ENCODE measurements around the gene SNX17. TPM values are rescaled to one million over a fixed set of nuclear protein-coding genes. Genes with fewer than 3 reads are reported as not detected.

The SNX17 gene
- total RNA-seq, 5 donors from 2014 or later (not counting 1 experiment from before 2014, with no cell fraction given): 77.9 to 130 (median 121) TPM

GRCh38 chr2:27323596-27324285 lies 46.7 kb upstream of the SNX17 start:
- peaks cover 10 to 16% of the 10 kb centered on the region in 2 experiments for H3K4me1 ChIP-seq (ENCODE audit: control insufficient read depth in 1 of 2, extremely low read depth in 1 of 2, insufficient read depth in 2 of 2, low read length in 2 of 2)
- Mint-ChIP-seq H3K27ac (peak overlapping the region; percentile 96 to 97), H3K4me3 (peak overlapping the region; percentile 97 to 99 (median 98)), H3K27me3 (no peaks in the 10 kb centered on the region), H3K9me3 (no peaks in the 10 kb centered on the region), H3K36me3 (peaks cover 31% of the 10 kb centered on the region), H3K4me1 (peaks cover 20 to 32% (median 20%) of the 10 kb centered on the region in 3 donors)
- H3K27me3 ChIP-seq (replicated peaks in 1 of 2; ENCODE audit: control insufficient read depth in 2 of 2, extremely low read depth in 1 of 2, insufficient read depth in 2 of 2, low read length in 1 of 2): no peaks in the 10 kb centered on the region
- POLR2A ChIA-PET: interaction anchor here (0.5 to 1.6 kb wide), 2 partner anchors 19 to 97 kb away, joined by 3 to 4 read pairs; no protein-coding TSS in a partner anchor
- H3K36me3 ChIP-seq (ENCODE audit: control insufficient read depth in 2 of 2, extremely low read depth in 1 of 2, insufficient read depth in 1 of 2, low read length in 1 of 2): peaks cover 4 to 24% of the 10 kb centered on the region in 2 donors
- peak in 3 of 4 experiments; percentile 2 to 7 (median 2) for ATAC-seq (replicated peaks in 1 of 4)
- no peak for DNase-seq
- peak overlapping the region; percentile 93 for H3K27ac ChIP-seq (ENCODE audit: low read length)
- no CpG with 5 or more reads among the region's 5 CpGs for WGBS (ENCODE audit: insufficient coverage)
- no peaks in the 10 kb centered on the region for H3K9me3 ChIP-seq
- CTCF ChIA-PET: interaction anchor here in 1 of 2 donors (0.6 to 0.7 kb wide), 2 partner anchors 21 to 36 kb away, joined by 5 read pairs; no protein-coding TSS in a partner anchor
- peak overlapping the region; percentile 82 to 87 for H3K4me3 ChIP-seq (ENCODE audit: control insufficient read depth in 1 of 2, extremely low read depth in 1 of 2, low read length in 1 of 2)

DNA sequence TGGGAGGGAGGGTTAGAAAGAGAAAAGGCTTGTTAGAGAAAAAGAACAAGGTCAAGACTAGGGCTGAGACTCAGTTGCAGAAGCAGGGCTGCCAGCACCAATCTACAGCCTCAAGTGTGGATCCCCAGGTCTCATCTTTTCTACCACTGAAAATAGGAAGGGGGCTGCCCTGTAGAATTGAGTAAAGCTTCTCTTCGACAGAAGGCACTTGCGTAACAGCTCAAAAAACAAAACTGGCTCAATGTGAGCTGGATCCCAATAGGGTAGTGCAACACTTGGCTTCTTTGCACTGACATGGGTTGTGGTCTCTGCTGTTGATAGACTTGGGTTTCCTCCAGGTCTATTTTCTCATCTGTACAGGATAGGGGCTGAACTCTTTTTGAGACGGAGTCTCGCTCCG lies 45.7 kb upstream of the SNX17 start:
- peak overlapping the region; percentile 4 to 11 for H3K27ac Mint-ChIP-seq
- no peaks in the 10 kb centered on the region for H3K27me3 ChIP-seq (replicated peaks in 1 of 2; ENCODE audit: control insufficient read depth in 2 of 2, extremely low read depth in 1 of 2, insufficient read depth in 2 of 2, low read length in 1 of 2)
- ChIA-PET POLR2A (no interaction called here), CTCF (no interaction called here)
- peaks cover 20 to 32% (median 20%) of the 10 kb centered on the region in 3 donors for H3K4me1 Mint-ChIP-seq
- DNase-seq (no peak), ATAC-seq (replicated peaks in 1 of 4) (no peak)
- no peak overlapping the region for H3K27ac ChIP-seq (ENCODE audit: low read length)
- WGBS (ENCODE audit: insufficient coverage): 100% methylated on average over 3 of the region's 5 CpGs
- H3K4me3 Mint-ChIP-seq: peak overlapping the region; percentile 6 to 98 (median 57)
- peaks cover 10 to 16% of the 10 kb centered on the region in 2 experiments for H3K4me1 ChIP-seq (ENCODE audit: control insufficient read depth in 1 of 2, extremely low read depth in 1 of 2, insufficient read depth in 2 of 2, low read length in 2 of 2)
- H3K36me3 ChIP-seq (ENCODE audit: control insufficient read depth in 2 of 2, extremely low read depth in 1 of 2, insufficient read depth in 1 of 2, low read length in 1 of 2): peaks cover 4 to 33% of the 10 kb centered on the region in 2 donors
- no peaks in the 10 kb centered on the region for H3K27me3 Mint-ChIP-seq
- H3K36me3 Mint-ChIP-seq: peaks cover 35% of the 10 kb centered on the region
- no peaks in the 10 kb centered on the region for H3K9me3 ChIP-seq
- H3K4me3 ChIP-seq (ENCODE audit: control insufficient read depth in 1 of 2, extremely low read depth in 1 of 2, low read length in 1 of 2): no peak overlapping the region
- no peaks in the 10 kb centered on the region for H3K9me3 Mint-ChIP-seq

DNA sequence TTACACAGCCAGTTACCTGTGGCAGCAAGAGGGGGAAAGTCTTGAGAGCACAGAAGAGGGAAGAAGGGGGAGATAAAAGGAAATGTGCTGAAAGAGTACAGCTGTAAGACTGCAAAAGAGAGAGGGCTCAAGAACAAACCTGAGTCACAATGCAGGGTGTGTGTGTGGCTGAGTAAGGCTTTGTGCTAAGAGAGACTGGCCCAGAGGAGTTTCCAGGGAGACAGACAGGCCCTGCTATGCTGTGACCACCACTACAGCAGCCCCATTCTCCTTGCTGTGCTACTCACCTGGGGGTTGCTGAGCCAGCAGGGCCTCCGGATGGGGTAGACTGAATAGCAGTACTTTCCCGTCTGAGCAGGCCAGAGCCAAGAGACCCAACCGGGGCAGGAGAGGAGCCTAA lies 35.1 kb upstream of the SNX17 start:
- Mint-ChIP-seq H3K9me3 (no peaks in the 10 kb centered on the region), H3K27me3 (no peaks in the 10 kb centered on the region), H3K36me3 (peaks cover 36% of the 10 kb centered on the region), H3K4me1 (no peaks in the 10 kb centered on the region), H3K27ac (no peak overlapping the region), H3K4me3 (no peak overlapping the region)
- WGBS (ENCODE audit: insufficient coverage): no CpG with 5 or more reads among the region's 3 CpGs
- no peak overlapping the region for H3K4me3 ChIP-seq (ENCODE audit: control insufficient read depth in 1 of 2, extremely low read depth in 1 of 2, low read length in 1 of 2)
- no peaks in the 10 kb centered on the region for H3K4me1 ChIP-seq (ENCODE audit: control insufficient read depth in 1 of 2, extremely low read depth in 1 of 2, insufficient read depth in 2 of 2, low read length in 2 of 2)
- ChIA-PET POLR2A (no interaction called here), CTCF (no interaction called here)
- H3K36me3 ChIP-seq (ENCODE audit: control insufficient read depth in 2 of 2, extremely low read depth in 1 of 2, insufficient read depth in 1 of 2, low read length in 1 of 2): peaks cover 17 to 66% of the 10 kb centered on the region in 2 donors
- ATAC-seq (replicated peaks in 1 of 4): no peak
- no peak for DNase-seq
- no peaks in the 10 kb centered on the region for H3K9me3 ChIP-seq
- no peak overlapping the region for H3K27ac ChIP-seq (ENCODE audit: low read length)
- H3K27me3 ChIP-seq (replicated peaks in 1 of 2; ENCODE audit: control insufficient read depth in 2 of 2, extremely low read depth in 1 of 2, insufficient read depth in 2 of 2, low read length in 1 of 2): no peaks in the 10 kb centered on the region

DNA sequence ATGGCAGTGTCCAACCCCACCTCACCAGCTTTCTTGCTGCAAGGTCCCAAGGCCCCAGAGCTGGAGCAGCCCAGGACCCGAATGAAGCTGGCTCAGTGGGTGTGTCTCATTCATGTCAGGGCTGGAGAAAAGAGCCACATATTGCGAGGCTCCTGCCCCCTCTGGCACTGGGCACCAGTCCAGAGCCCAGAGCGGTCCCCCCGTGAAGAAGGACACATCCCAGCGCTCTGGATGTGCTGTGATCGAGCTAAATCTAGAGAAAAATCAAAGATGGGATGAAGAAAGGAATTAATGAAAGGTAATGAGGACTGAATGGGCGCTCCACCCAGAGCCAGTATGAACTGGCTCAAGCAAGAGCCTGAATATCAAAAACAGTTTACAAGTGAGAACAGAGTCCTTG lies 34.2 kb upstream of the SNX17 start:
- no peaks in the 10 kb centered on the region for H3K9me3 Mint-ChIP-seq
- Histone ChIP-seq H3K4me3 (ENCODE audit: control insufficient read depth in 1 of 2, extremely low read depth in 1 of 2, low read length in 1 of 2) (no peak overlapping the region), H3K4me1 (ENCODE audit: control insufficient read depth in 1 of 2, extremely low read depth in 1 of 2, insufficient read depth in 2 of 2, low read length in 2 of 2) (no peaks in the 10 kb centered on the region), H3K36me3 (ENCODE audit: control insufficient read depth in 2 of 2, extremely low read depth in 1 of 2, insufficient read depth in 1 of 2, low read length in 1 of 2) (peaks cover 17 to 67% of the 10 kb centered on the region in 2 donors), H3K27me3 (replicated peaks in 1 of 2; ENCODE audit: control insufficient read depth in 2 of 2, extremely low read depth in 1 of 2, insufficient read depth in 2 of 2, low read length in 1 of 2) (no peaks in the 10 kb centered on the region), H3K27ac (ENCODE audit: low read length) (no peak overlapping the region), H3K9me3 (no peaks in the 10 kb centered on the region)
- ATAC-seq (replicated peaks in 1 of 4): no peak
- no peaks in the 10 kb centered on the region for H3K27me3 Mint-ChIP-seq
- no peaks in the 10 kb centered on the region for H3K4me1 Mint-ChIP-seq
- ChIA-PET CTCF (no interaction called here), POLR2A (no interaction called here)
- H3K4me3 Mint-ChIP-seq: no peak overlapping the region
- 98% methylated on average over 6 of the region's 7 CpGs for WGBS (ENCODE audit: insufficient coverage)
- no peak overlapping the region for H3K27ac Mint-ChIP-seq
- peaks cover 35% of the 10 kb centered on the region for H3K36me3 Mint-ChIP-seq
- no peak for DNase-seq

- no peaks in the 10 kb centered on the region for H3K9me3 ChIP-seq
- no peaks in the 10 kb centered on the region for H3K27me3 Mint-ChIP-seq
- no peak overlapping the region for H3K4me3 Mint-ChIP-seq
- H3K4me1 ChIP-seq (ENCODE audit: control insufficient read depth in 1 of 2, extremely low read depth in 1 of 2, insufficient read depth in 2 of 2, low read length in 2 of 2): peaks cover 2 to 7% of the 10 kb centered on the region in 2 experiments
- H3K36me3 Mint-ChIP-seq: peaks cover 16% of the 10 kb centered on the region
- CTCF ChIA-PET: interaction anchor here in 1 of 2 donors (1.2 kb wide), 1 partner anchor 44 kb away, joined by 4 read pairs; no protein-coding TSS in a partner anchor
- H3K4me3 ChIP-seq (ENCODE audit: control insufficient read depth in 1 of 2, extremely low read depth in 1 of 2, low read length in 1 of 2): no peak overlapping the region
- ATAC-seq (replicated peaks in 1 of 4) (no peak), DNase-seq (no peak)
- POLR2A ChIA-PET: no interaction called here
- no peak overlapping the region for H3K27ac Mint-ChIP-seq
- no peaks in the 10 kb centered on the region for H3K9me3 Mint-ChIP-seq
- H3K4me1 Mint-ChIP-seq: peaks cover 44 to 45% (median 45%) of the 10 kb centered on the region in 3 donors
- H3K36me3 ChIP-seq (ENCODE audit: control insufficient read depth in 2 of 2, extremely low read depth in 1 of 2, insufficient read depth in 1 of 2, low read length in 1 of 2): peaks cover 7 to 9% of the 10 kb centered on the region in 2 donors
- no peaks in the 10 kb centered on the region for H3K27me3 ChIP-seq (replicated peaks in 1 of 2; ENCODE audit: control insufficient read depth in 2 of 2, extremely low read depth in 1 of 2, insufficient read depth in 2 of 2, low read length in 1 of 2)
- 100% methylated on average over 2 of the region's 2 CpGs for WGBS (ENCODE audit: insufficient coverage)
- no peak overlapping the region for H3K27ac ChIP-seq (ENCODE audit: low read length)
Observed at GRCh38 chr2:27347641-27348040, 22.8 kb upstream of the SNX17 start.

DNA sequence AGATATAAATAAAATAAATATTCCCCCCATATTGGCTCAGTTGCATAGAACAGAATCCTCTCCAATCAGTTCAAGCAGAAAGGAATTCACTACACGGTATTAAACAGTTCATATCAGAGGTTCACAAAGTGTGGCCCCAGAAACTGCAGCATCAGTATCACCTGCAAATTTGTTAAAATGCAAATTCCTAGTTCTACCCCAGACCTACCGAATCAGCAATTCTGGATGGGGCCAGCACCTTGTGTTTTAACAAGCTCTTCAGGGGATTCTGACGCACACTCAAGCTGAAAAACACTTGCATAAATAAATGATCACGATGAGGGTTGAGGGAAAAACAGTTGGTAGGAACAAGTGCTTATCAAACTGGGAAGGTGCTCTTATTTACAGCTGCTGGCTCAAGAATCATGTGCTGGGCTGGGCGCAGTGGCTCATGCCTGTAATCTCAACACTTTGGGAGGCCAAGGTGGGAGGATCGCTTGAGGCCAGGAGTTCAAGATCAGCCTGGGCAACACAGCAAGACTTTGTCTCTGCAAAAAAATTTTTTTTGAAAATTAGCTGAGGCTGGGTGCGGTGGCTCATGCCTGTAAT lies 20.2 kb upstream of the SNX17 start:
- ATAC-seq (replicated peaks in 1 of 4) (no peak), DNase-seq (no peak)
- H3K27me3 Mint-ChIP-seq: no peaks in the 10 kb centered on the region
- Histone ChIP-seq H3K9me3 (no peaks in the 10 kb centered on the region), H3K36me3 (ENCODE audit: control insufficient read depth in 2 of 2, extremely low read depth in 1 of 2, insufficient read depth in 1 of 2, low read length in 1 of 2) (no peaks in the 10 kb centered on the region), H3K27ac (ENCODE audit: low read length) (no peak overlapping the region), H3K27me3 (replicated peaks in 1 of 2; ENCODE audit: control insufficient read depth in 2 of 2, extremely low read depth in 1 of 2, insufficient read depth in 2 of 2, low read length in 1 of 2) (no peaks in the 10 kb centered on the region), H3K4me3 (ENCODE audit: control insufficient read depth in 1 of 2, extremely low read depth in 1 of 2, low read length in 1 of 2) (no peak overlapping the region), H3K4me1 (ENCODE audit: control insufficient read depth in 1 of 2, extremely low read depth in 1 of 2, insufficient read depth in 2 of 2, low read length in 2 of 2) (peaks cover 2 to 27% of the 10 kb centered on the region in 2 experiments)
- H3K27ac Mint-ChIP-seq: no peak overlapping the region
- H3K36me3 Mint-ChIP-seq: peaks cover 10% of the 10 kb centered on the region
- H3K4me3 Mint-ChIP-seq: no peak overlapping the region
- peaks cover 59 to 62% (median 60%) of the 10 kb centered on the region in 3 donors for H3K4me1 Mint-ChIP-seq
- no peaks in the 10 kb centered on the region for H3K9me3 Mint-ChIP-seq
- WGBS (ENCODE audit: insufficient coverage): 89% methylated on average over 5 of the region's 7 CpGs
- ChIA-PET CTCF (interaction anchor here in 1 of 2 donors (0.6 kb wide), 1 partner anchor 64 kb away, joined by 3 read pairs; no protein-coding TSS in a partner anchor), POLR2A (no interaction called here)

Measured in T-cell (primary cell).